ENCODE data around the gene TUBGCP6. TPM values are rescaled to one million over a fixed set of nuclear protein-coding genes. Genes with fewer than 3 reads are reported as not detected.

The TUBGCP6 gene
- total RNA-seq, 1 donor from 2014 or later, result 45.4 TPM

- Histone ChIP-seq H3K27ac (peak overlapping the region; percentile 25), H3K4me1 (peaks cover 36% of the 10 kb centered on the region), H3K9me3 (no peaks in the 10 kb centered on the region), H3K36me3 (peaks cover 0 to 53% of the 10 kb centered on the region in 2 donors), H3K4me3 (no peak overlapping the region), H3K27me3 (no peaks in the 10 kb centered on the region)
- intact Hi-C loops (cut with DNase I), result no loop called here
- TF ChIP-seq, protein P1, sequence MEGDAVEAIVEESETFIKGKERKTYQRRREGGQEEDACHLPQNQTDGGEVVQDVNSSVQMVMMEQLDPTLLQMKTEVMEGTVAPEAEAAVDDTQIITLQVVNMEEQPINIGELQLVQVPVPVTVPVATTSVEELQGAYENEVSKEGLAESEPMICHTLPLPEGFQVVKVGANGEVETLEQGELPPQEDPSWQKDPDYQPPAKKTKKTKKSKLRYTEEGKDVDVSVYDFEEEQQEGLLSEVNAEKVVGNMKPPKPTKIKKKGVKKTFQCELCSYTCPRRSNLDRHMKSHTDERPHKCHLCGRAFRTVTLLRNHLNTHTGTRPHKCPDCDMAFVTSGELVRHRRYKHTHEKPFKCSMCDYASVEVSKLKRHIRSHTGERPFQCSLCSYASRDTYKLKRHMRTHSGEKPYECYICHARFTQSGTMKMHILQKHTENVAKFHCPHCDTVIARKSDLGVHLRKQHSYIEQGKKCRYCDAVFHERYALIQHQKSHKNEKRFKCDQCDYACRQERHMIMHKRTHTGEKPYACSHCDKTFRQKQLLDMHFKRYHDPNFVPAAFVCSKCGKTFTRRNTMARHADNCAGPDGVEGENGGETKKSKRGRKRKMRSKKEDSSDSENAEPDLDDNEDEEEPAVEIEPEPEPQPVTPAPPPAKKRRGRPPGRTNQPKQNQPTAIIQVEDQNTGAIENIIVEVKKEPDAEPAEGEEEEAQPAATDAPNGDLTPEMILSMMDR (IDR thresholded peaks at IDR 0.05), result peak; percentile 72 to 87 (median 73)
- no peak for TF ChIP-seq POLR2A (IDR thresholded peaks at IDR 0.05)
- no peak for DNase-seq (ENCODE audit: extremely low spot score in 2 of 2)
Measured at GRCh38 chr22:50209893-50210292, 34.9 kb downstream of the TUBGCP6 start.

DNA sequence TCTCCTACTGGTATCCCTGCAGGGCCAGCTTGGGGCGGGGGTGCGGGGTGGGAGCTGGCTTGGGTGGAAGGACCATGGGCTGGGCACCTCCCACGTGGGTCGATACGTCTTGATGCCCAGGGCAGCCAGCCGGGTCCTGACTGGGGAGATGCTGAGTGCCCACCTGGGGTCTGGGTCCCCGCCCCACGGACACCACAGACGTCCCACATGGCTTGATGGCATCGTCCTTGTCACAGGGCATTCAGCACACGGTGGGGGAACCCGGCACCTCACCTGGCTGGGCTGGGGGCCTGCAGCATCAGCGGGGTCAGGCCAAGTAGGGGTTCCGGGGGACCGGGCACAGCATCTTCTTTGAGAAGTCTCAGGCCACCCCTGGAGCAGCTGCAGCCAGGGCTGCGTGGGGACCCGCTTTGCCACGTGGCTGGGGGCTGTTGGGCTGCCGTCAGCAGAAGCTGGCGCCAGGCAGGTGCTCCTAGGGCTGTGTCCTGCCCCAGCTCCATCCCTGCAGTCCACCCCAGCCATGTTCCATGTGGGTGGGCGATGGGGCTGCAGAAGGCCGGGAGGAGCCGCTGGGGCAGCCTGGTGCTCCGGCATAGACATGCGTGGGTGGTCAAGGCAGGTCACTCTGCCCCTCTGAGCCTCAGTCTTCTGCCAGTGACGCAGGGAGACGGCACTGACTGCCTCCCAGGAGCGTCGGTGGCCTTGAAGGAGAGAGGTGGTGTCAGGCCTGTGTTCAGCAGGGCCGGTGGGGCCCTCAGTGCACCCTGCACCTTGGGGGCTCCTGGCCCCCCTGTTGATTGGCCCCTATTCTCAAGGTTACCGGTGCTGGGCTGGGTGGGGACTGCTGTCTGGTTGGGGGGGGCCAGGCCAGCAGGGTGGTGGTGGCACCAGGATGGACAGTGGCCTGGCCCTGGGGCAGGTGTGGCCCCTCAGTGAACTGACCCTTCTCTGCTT, 35.6 kb downstream of the TUBGCP6 start:
- no peak for DNase-seq (ENCODE audit: extremely low spot score in 2 of 2)
- Histone ChIP-seq H3K36me3 (peaks cover 0 to 52% of the 10 kb centered on the region in 2 donors), H3K27ac (peak overlapping the region; percentile 25), H3K4me3 (no peak overlapping the region), H3K9me3 (no peaks in the 10 kb centered on the region), H3K4me1 (peaks cover 38% of the 10 kb centered on the region), H3K27me3 (no peaks in the 10 kb centered on the region)
- intact Hi-C loops (cut with DNase I), result no loop called here
- TF ChIP-seq POLR2AphosphoS5 (IDR thresholded peaks at IDR 0.05; ENCODE audit: insufficient read depth in 1 of 2, low read depth in 1 of 2) (no peak), POLR2A (IDR thresholded peaks at IDR 0.05) (no peak)
- TF ChIP-seq, protein P1 (IDR thresholded peaks at IDR 0.05), result no peak

GRCh38 chr22:50208430-50208938, 36.3 kb downstream of the TUBGCP6 start:
- H3K4me1 ChIP-seq, result peaks cover 38% of the 10 kb centered on the region
- no peak for DNase-seq (ENCODE audit: extremely low spot score in 2 of 2)
- H3K27ac ChIP-seq, result no peak overlapping the region
- no peaks in the 10 kb centered on the region for H3K9me3 ChIP-seq
- TF ChIP-seq POLR2AphosphoS5 (IDR thresholded peaks at IDR 0.05; ENCODE audit: insufficient read depth in 1 of 2, low read depth in 1 of 2), result no peak
- no peak for TF ChIP-seq POLR2A (IDR thresholded peaks at IDR 0.05)
- TF ChIP-seq, protein P1 (IDR thresholded peaks at IDR 0.05), result no peak
- peaks cover 0 to 55% of the 10 kb centered on the region in 2 donors for H3K36me3 ChIP-seq
- intact Hi-C loops (cut with DNase I), result no loop called here
- H3K4me3 ChIP-seq, result no peak overlapping the region
- H3K27me3 ChIP-seq, result no peaks in the 10 kb centered on the region

DNA sequence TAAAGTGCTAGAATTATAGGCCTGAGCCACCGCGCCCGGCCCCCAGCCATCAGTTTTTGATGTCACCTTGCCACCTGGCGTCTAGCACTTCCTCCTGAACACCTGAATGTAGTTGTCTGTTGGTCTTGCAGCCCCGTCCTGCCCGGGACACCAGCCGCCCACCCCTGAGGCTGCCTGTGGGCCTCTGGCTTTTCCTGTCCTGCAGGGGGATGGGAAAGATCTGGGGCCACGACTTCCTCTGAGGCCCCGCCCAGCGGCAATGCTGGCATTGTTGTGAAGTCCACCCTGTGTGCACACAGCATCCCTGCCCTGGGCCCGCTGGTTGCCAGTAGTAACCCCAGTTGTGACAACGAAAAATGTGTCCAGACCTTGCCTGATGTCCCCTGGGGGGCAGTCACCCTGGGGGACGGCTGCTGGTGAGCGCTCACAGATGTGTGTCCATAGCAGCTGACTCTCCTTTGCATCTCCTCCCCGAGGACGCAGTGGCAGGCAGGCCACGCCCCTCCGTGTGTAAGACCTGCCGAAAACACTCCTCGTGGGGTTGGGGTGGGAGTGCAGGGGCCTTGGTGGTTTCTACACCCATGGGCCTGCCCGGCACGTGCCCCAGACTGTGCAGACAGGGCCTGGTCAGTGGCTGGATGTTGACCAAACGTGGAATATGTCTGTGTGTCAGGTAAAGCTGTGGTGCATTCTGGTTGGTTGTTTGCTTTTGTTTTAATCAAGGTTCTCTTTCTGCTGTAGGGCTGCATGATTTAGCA, 37.3 kb downstream of the TUBGCP6 start:
- H3K27me3 ChIP-seq, result no peaks in the 10 kb centered on the region
- no peak overlapping the region for H3K27ac ChIP-seq
- peaks cover 0 to 46% of the 10 kb centered on the region in 2 donors for H3K36me3 ChIP-seq
- TF ChIP-seq POLR2A (IDR thresholded peaks at IDR 0.05), result no peak
- TF ChIP-seq POLR2AphosphoS5 (IDR thresholded peaks at IDR 0.05; ENCODE audit: insufficient read depth in 1 of 2, low read depth in 1 of 2), result no peak
- TF ChIP-seq, protein P1 (IDR thresholded peaks at IDR 0.05), result no peak
- DNase-seq (ENCODE audit: extremely low spot score in 2 of 2), result no peak
- intact Hi-C loops (cut with DNase I), result no loop called here
- peaks cover 43% of the 10 kb centered on the region for H3K4me1 ChIP-seq
- no peak overlapping the region for H3K4me3 ChIP-seq
- H3K9me3 ChIP-seq, result no peaks in the 10 kb centered on the region
